B cell (primary cell): Measurements from ENCODE around the gene GLIPR2. TPM values are rescaled to one million over a fixed set of nuclear protein-coding genes. Genes with fewer than 3 reads are reported as not detected.
A peak's percentile ranks its signal among the peaks of the same experiment; 100 is the strongest.
"Not testable (repeated sequence)": the region's sequence is repeated elsewhere in the genome, so short reads cannot be mapped to it uniquely, and the experiment has no call there.

Experiments
- ATAC-seq: fragments of 200-7000 bp; cut with Tn5 transposase; one replicate; pipeline ENCODE4 v1.10.0; 2021; ENCODE audit warnings: low read depth, mild to moderate bottlenecking, moderate number of reproducible peaks, moderate library complexity
- CTCF ChIA-PET: fragments of 350-600 bp; sonication (Branson Sonifier 250); formaldehyde crosslinking; loops from one replicate; lab custom pipeline; 2021; ENCODE audit warnings: antibody characterized with exemption, inconsistent platforms; lab: Charles Lee
- POLR2A ChIA-PET: fragments of 350-600 bp; sonication (Branson Sonifier 250); formaldehyde crosslinking; loops from one replicate; lab custom pipeline; 2021; ENCODE audit warnings: antibody characterized with exemption; lab: Charles Lee
- DNase-seq: peaks from one replicate; pipeline ENCODE4 v3.0.0; 2013
- H2AFZ ChIP-seq: 2 replicates; pipeline ENCODE4 v1.6.1; 2012; ENCODE audit warnings: mild to moderate bottlenecking, low read depth, low read length; ENCODE audit not compliant: insufficient read depth, poor library complexity, severe bottlenecking
- H3K27ac ChIP-seq, 2 donors: 1 replicate in 1 of 2; 2 replicates in 1 of 2; pipeline ENCODE4 v1.5.1; 2012 to 2013; ENCODE audit warnings: low read length in 2 of 2, mild to moderate bottlenecking in 2 of 2, moderate library complexity in 1 of 2
- H3K27me3 ChIP-seq, 4 experiments: fragments of 200-600 bp in 1 of 4; sonication (generic) in 1 of 4; replicated peaks in 1 of 4; 1 replicate in 2 of 4; 2 replicates in 2 of 4; pipeline versions ENCODE4 v1.6.1 to v1.7.0; 2013 to 2016; ENCODE audit warnings: low read length in 3 of 4, mild to moderate bottlenecking in 2 of 4, mixed read lengths in 1 of 4, moderate library complexity in 1 of 4; ENCODE audit not compliant: insufficient read depth in 4 of 4, control insufficient read depth in 3 of 4; ENCODE audit errors: control extremely low read depth in 1 of 4
- H3K36me3 ChIP-seq, 2 experiments: replicated peaks in 1 of 2; 1 replicate in 1 of 2; 2 replicates in 1 of 2; pipeline versions ENCODE4 v1.6.1 to v1.7.1; 2013; ENCODE audit warnings: low read length in 1 of 2; ENCODE audit not compliant: insufficient read depth in 2 of 2, control insufficient read depth in 1 of 2; ENCODE audit errors: control extremely low read depth in 1 of 2, extremely low read depth in 1 of 2
- H3K4me1 ChIP-seq, 2 donors: fragments of 200-600 bp in 1 of 2; sonication (generic) in 1 of 2; 1 replicate in 1 of 2; 2 replicates in 1 of 2; pipeline versions ENCODE4 v1.5.1 to v1.6.1; 2013 to 2017; ENCODE audit warnings: low read length in 2 of 2; ENCODE audit not compliant: control insufficient read depth in 2 of 2, insufficient read depth in 2 of 2
- H3K4me2 ChIP-seq: replicated peaks from 2 replicates; pipeline ENCODE3; 2012; ENCODE audit warnings: mild to moderate bottlenecking, low read depth, low read length; ENCODE audit not compliant: poor library complexity, severe bottlenecking
- H3K4me3 ChIP-seq, 5 experiments: fragments of 200-600 bp in 1 of 5; sonication (generic) in 1 of 5; 1 replicate in 3 of 5; 2 replicates in 2 of 5; pipeline versions ENCODE4 v1.5.1 to v1.7.0; 2011 to 2016; ENCODE audit warnings: low read length in 4 of 5, mild to moderate bottlenecking in 4 of 5, low read depth in 2 of 5, control low read depth in 1 of 5, moderate library complexity in 1 of 5; ENCODE audit not compliant: insufficient read depth in 1 of 5; ENCODE audit errors: control extremely low read depth in 1 of 5, extremely low read depth in 1 of 5
- H3K79me2 ChIP-seq: fragments of 200-600 bp; sonication (generic); one replicate; pipeline ENCODE4 v1.6.0; 2016; ENCODE audit warnings: low read length; ENCODE audit not compliant: control insufficient read depth, insufficient read depth
- H3K9ac ChIP-seq: fragments of 200-600 bp; sonication (generic); 2 replicates; pipeline ENCODE4 v1.6.1; 2017; ENCODE audit warnings: mild to moderate bottlenecking, low read length, moderate library complexity
- H3K9me3 ChIP-seq, 3 donors: one replicate each; pipeline versions ENCODE4 v1.6.1 to v1.7.1; 2013; ENCODE audit warnings: low read length in 2 of 3; ENCODE audit not compliant: control insufficient read depth in 2 of 3, insufficient read depth in 1 of 3; ENCODE audit errors: control extremely low read depth in 1 of 3
- H4K20me1 ChIP-seq: 2 replicates; pipeline ENCODE4 v1.6.0; 2012; ENCODE audit warnings: mild to moderate bottlenecking, low read length; ENCODE audit not compliant: insufficient read depth, control insufficient read depth, poor library complexity, severe bottlenecking
- H3K27ac Mint-ChIP-seq: one replicate; pipeline ENCODE4 v1.8.0; 2021; ENCODE audit warnings: mixed read lengths
- H3K27me3 Mint-ChIP-seq: one replicate; pipeline ENCODE4 v1.8.0; 2021; ENCODE audit warnings: mixed read lengths
- H3K4me1 Mint-ChIP-seq: one replicate; pipeline ENCODE4 v1.8.0; 2021; ENCODE audit warnings: mixed read lengths
- H3K4me3 Mint-ChIP-seq: one replicate; pipeline ENCODE4 v1.8.0; 2021; ENCODE audit warnings: mixed read lengths
- H3K9me3 Mint-ChIP-seq: one replicate; pipeline ENCODE4 v1.8.0; 2022; ENCODE audit warnings: mixed read lengths; ENCODE audit not compliant: insufficient read depth
- CTCF ChIP-seq: fragments of 200-600 bp; IDR thresholded peaks from one replicate; pipeline ENCODE4 v1.8.0; 2022; ENCODE audit warnings: antibody characterized with exemption, mild to moderate bottlenecking
- EZH2 ChIP-seq: IDR thresholded peaks from 2 replicates; pipeline ENCODE4 v1.6.1; 2012; ENCODE audit warnings: borderline replicate concordance, low read depth, mild to moderate bottlenecking, moderate library complexity, low read length; ENCODE audit not compliant: insufficient read depth, poor library complexity, severe bottlenecking
- WGBS: methylation state at CpG from one replicate; pipeline ENCODE4 v1.1.5; 2013; ENCODE audit warnings: missing lambda C conversion rate; ENCODE audit not compliant: insufficient coverage; 5-methylcytosine and 5-hydroxymethylcytosine counted together
- intact Hi-C: fragments of 100-400 bp; cut with micrococcal nuclease; formaldehyde crosslinking; loops from one replicate; pipeline ENCODE4 v1.10.0; 2022
- polyA plus RNA-seq: library from polyadenylated mRNA; depleted of rRNA; stranded (reverse); fragments of >200 nt; gene quantifications from 2 replicates; pipeline ENCODE4 v1.2.3, GENCODE V29; 2012
- total RNA-seq, 2 donors: library from RNA; stranded (reverse); fragments of 120-200 nt in 1 of 2; gene quantifications; 1 replicate in 1 of 2; 2 replicates in 1 of 2; pipeline versions ENCODE4 v1.2.3 to v1.2.4, GENCODE V29; 2013 to 2022

Gene GLIPR2
- total and polyA plus RNA-seq, 2 donors (not counting 1 experiment from before 2014, with no cell fraction given) = 13.7 to 14.6 TPM

GRCh38 chr9:36160126-36160525 lies 23.6 kb downstream of the GLIPR2 start:
- H3K4me1 ChIP-seq, H3K4me1 Mint-ChIP-seq, H3K4me2 ChIP-seq, H3K27ac ChIP-seq, H3K27me3 Mint-ChIP-seq, H3K27ac Mint-ChIP-seq, DNase-seq, POLR2A ChIA-PET, H2AFZ ChIP-seq, H3K9ac ChIP-seq, H4K20me1 ChIP-seq, H3K4me3 ChIP-seq, ATAC-seq, H3K9me3 Mint-ChIP-seq, H3K36me3 ChIP-seq, H3K4me3 Mint-ChIP-seq, H3K27me3 ChIP-seq, H3K9me3 ChIP-seq, H3K79me2 ChIP-seq: not testable (repeated sequence)
- CTCF ChIA-PET = interaction anchor here (1.2 kb wide), 1 partner anchor 57 kb away, joined by 5 read pairs; no protein-coding TSS in a partner anchor
- 96% methylated on average over 8 of the region's 11 CpGs for WGBS
- intact Hi-C loops = loop anchor here (10.0 kb wide), 1 partner anchor 125 kb away; the partner anchor contains the start of gene RECK

GRCh38 chr9:36161187-36161586 lies 24.7 kb downstream of the GLIPR2 start:
- intact Hi-C loops = loop anchor here (10.0 kb wide), 1 partner anchor 126 kb away; the partner anchor contains the start of gene RECK
- TF ChIP-seq EZH2 = no peak
- TF ChIP-seq CTCF = no peak
- Histone ChIP-seq H3K9me3 (peaks cover 0 to 4% (median 3%) of the 10 kb centered on the region in 3 donors), H3K4me3 (no peak overlapping the region), H3K36me3 (no peaks in the 10 kb centered on the region), H3K4me1 (peaks cover 0 to 4% of the 10 kb centered on the region in 2 donors), H3K27ac (no peak overlapping the region), H4K20me1 (no peaks in the 10 kb centered on the region), H3K4me2 (no peak overlapping the region), H3K9ac (no peak overlapping the region), H2AFZ (no peak overlapping the region), H3K79me2 (no peaks in the 10 kb centered on the region), H3K27me3 (no peaks in the 10 kb centered on the region)
- ATAC-seq = no peak
- Mint-ChIP-seq H3K4me3 (no peak overlapping the region), H3K27ac (peak overlapping the region; percentile 5), H3K4me1 (no peaks in the 10 kb centered on the region), H3K9me3 (no peaks in the 10 kb centered on the region), H3K27me3 (no peaks in the 10 kb centered on the region)
- ChIA-PET CTCF (interaction anchor here (0.7 to 1.4 kb wide), 3 partner anchors 10 to 138 kb away, joined by 3 to 4 read pairs (median 4); no protein-coding TSS in a partner anchor), POLR2A (no interaction called here)
- WGBS = 100% methylated on average over 2 of the region's 2 CpGs
- no peak for DNase-seq
